NCI-H82 (cell line): ENCODE data around the gene C1QTNF9B.

ENCODE experiments used
- DNase-seq: peaks from one replicate; lab custom pipeline; 2025; lab: John Stamatoyannopoulos, UW

The C1QTNF9B gene

GRCh38 chr13:23858546-23858945 is 38.8 kb downstream of the C1QTNF9B start:
- DNase-seq: no peak

GRCh38 chr13:23856008-23856750 is 41.1 kb downstream of the C1QTNF9B start:
- DNase-seq: peak; percentile 95

GRCh38 chr13:23855360-23855759 is 41.9 kb downstream of the C1QTNF9B start:
- DNase-seq: peak; percentile 53

- DNase-seq: no peak
Observed at GRCh38 chr13:23852351-23852750, 45.0 kb downstream of the C1QTNF9B start.

- no peak for DNase-seq
Observed at GRCh38 chr13:23851106-23851505, 46.2 kb downstream of the C1QTNF9B start.

GRCh38 chr13:23850134-23850533 is 47.2 kb downstream of the C1QTNF9B start:
- DNase-seq: no peak

GRCh38 chr13:23849670-23850069 is 47.6 kb downstream of the C1QTNF9B start:
- DNase-seq: no peak

- no peak for DNase-seq
Observed at GRCh38 chr13:23848646-23849141, 48.6 kb downstream of the C1QTNF9B start.

- DNase-seq: no peak
Observed at GRCh38 chr13:23848019-23848418, 49.3 kb downstream of the C1QTNF9B start.

GRCh38 chr13:23847497-23847896 is 49.8 kb downstream of the C1QTNF9B start:
- no peak for DNase-seq

- no peak for DNase-seq
Observed at GRCh38 chr13:23845105-23845725, 52.1 kb downstream of the C1QTNF9B start.

- no peak for DNase-seq
Observed at GRCh38 chr13:23844132-23844531, 53.2 kb downstream of the C1QTNF9B start.

GRCh38 chr13:23843436-23843835 is 53.9 kb downstream of the C1QTNF9B start:
- no peak for DNase-seq

GRCh38 chr13:23842406-23842805 is 54.9 kb downstream of the C1QTNF9B start:
- DNase-seq: no peak
